Measurements from ENCODE around the gene RSKR.
"Not testable (repeated sequence)": the region's sequence is repeated elsewhere in the genome, so short reads cannot be mapped to it uniquely, and the experiment has no call there.

Gene RSKR

DNA sequence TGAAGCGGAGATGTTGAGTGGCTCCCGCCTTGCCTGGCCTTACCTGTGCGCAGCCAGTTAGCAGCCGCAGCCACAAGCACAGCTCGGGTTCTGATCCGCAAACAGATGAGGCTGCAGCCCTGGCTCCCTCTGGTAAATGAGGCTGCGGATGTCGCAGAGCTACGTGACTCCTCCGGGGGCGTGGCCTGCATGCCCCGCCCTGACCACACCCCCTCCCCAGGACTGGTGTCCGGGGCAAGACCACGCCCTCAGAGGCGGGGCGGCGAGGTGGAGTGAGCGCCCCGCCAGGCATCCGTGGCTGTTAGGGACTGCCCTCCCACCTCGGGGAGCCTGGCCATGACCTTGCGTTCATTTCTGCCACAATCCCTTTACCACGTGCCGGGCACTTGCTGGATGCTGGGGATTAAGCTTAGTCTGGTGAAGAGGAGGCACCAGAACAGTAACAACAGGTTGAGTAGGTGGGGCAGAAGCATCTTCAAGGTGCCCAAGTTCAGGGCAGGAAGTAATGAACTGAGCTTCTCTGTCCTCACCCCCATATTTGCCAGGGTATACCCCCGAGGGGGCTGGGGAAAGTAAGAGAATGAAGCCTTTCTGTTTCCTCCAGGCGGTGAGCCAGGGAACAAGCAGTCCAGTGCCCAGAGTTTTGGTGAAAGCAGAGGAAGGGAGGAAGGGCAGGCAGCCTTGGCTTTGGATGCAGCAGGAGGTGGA, 37.1 kb downstream of the RSKR start, which contains the start of gene ALDOC:
TSS of gene ALDOC (minus strand) at position 138 of the 708 bp plus-strand sequence. CDS start 1,363 bp downstream, outside the sequence.
- peak; percentile 63 for DNase-seq

DNA sequence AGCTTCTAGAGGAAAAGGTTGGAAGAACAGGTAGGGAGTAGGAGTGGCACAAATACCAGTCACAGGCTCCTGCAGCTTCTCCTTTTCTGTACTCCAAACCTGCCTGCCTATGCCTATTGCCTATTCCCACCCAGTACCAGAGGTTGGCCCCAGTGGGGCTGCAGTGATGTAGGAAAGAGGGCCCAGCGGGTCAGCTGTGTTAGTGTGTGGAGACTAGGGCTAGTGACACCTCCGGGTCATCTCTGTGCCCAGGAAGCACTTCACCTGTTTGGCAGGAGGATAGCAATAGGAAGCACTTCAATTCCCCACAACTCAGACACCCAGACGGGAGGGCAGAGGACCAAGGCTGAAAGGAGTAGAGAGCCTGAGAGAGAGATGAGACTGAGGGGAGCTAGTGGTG, 38.0 kb downstream of the RSKR start:
- DNase-seq, result not testable (repeated sequence)

DNA sequence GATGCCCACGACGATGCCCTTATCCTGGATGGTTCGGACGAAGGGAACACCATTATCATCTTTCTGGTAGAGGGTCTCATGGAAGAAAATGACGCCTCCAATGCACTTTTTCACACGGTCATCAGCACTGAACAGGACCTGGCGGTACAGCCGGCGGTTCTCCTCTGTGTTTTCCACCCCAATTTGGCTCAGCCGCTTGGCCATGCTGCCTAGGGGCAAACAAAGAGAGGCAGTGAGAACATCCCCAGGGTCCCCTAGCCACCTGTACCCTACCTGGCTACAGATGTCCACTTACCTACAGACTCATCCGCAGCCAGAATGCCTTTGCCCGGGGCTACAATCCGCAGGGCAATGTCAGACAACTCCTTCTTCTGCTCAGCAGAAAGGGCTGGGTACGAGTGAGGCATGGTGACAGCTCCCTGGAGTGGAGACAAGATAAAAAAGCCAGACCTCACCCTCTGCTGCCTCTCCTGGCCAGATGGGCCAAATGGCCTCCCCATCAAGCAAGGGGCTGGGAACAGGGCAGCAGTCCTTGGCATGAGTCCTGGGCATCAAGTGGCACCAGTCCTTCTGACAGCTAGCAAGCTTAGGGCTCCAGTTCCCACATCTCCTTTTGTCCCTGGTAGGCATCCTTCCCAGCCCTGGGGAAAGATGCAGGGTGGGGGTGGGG, 38.7 kb downstream of the RSKR start:
- DNase-seq, result no peak

DNA sequence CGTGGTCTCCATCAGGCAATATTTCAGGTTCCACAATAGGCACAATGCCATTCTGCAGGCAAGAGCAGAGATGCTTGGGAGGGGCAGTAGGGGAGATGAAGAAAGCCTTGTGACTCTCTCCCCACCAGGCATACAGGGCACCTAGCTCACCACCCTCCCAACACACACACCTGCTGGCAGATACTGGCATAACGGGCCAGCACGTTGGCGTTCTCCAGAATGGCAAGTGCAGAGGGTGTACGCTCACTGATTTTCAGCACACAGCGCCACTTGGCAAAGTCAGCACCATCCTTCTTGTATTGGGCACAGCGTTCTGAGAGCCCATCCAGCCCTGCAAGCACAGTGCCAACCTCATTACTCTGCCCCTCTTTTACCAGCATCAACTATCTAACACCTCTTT, 39.5 kb downstream of the RSKR start:
- no peak for DNase-seq

DNA sequence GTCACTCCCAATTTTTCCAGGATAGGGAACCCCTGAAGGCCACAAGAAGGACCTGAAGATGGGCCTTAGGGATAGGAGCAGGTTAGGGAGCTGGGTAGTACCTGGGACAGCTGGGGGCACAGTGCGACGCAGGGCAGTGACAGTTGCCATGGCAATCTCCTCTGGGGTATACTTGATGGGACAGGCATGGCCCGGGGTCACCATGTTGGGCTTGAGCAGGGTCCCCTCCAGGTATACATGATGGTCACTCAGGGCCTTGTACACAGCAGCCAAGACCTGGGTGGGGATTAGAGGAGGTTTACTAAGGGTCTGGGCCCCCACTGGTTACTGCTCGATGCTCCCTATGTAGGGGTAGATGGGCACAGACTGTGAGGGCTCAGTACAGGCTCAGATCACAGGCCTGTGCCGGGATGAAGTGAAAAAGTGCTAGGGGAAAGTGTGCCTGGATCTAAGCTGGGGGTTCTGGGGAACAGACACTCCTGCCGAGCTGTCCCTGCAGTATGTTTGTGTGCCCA, 40.0 kb downstream of the RSKR start:
- DNase-seq, result no peak

DNA sequence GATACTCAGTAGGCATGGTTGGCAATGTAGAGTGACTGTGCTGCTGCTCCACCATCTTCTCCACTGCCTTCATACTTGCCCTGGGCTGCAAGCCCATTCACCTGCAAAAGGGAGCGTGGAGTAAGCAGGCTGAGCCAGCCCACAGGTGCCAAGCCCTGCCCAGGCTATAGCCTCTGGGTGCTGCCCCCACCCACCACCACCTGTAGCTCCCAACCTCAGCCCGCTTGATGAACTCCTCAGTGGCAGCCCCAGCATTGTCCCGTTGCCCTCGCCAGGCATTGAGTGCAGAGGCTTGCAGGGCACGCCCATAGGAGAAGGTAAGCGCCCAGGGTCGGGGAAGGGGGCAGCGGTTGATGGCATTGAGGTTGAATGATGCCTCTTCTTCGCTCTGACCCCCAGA, 40.5 kb downstream of the RSKR start:
- DNase-seq, result no peak

DNA sequence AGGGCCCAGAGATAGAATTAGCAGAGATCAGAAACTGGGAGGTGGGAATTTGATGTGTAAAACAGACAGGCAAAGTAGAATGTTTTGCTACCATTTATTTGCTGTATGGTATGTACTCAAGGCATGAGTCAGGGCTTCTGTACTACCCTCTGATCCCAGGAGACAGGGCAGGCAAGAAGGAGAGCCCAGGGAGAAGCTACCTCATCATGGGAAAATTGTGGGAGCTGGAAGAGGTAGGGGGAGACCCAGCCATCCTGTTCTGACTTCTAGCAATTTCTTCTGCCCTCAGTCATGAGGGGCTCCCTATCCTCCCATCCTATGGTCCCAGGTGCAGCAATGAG, 41.0 kb downstream of the RSKR start:
- no peak for DNase-seq

DNA sequence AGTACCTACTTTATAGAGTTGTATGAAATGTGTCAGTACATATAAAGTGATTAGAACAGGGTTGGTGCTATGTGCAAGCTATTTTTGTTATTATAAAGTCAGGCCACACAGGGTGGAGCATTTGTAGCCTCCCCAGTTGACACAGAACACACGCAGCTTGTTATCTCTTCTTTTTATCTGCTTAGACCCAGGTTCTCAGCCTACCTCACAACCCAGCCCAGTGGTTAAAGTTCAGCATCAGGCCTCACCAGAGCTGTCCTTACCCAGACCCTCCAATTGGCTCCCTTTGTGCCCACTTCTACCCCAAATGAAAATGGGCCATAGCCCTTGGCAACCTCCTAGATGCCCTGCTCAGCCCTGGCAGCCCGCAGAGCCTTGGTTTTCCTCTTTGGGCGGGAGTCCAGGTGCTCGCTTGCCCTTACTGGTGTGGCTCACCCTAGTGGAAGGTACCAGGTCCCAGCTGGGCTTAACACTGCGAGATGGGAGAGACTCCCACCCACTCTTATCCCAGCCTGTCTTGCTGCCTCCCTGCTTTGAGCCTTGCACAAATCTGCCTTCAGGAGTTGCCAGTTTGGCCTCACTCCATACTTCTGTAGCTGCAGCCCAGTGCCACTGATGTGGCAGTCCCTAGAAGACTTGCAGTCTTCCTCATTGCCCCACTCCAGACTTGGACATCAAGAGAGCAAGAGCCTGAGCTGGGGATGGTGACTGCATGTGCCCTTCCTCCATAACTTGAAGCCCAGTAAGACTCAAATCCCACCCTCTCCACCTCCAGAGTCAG, 41.5 kb downstream of the RSKR start:
- DNase-seq, result no peak

DNA sequence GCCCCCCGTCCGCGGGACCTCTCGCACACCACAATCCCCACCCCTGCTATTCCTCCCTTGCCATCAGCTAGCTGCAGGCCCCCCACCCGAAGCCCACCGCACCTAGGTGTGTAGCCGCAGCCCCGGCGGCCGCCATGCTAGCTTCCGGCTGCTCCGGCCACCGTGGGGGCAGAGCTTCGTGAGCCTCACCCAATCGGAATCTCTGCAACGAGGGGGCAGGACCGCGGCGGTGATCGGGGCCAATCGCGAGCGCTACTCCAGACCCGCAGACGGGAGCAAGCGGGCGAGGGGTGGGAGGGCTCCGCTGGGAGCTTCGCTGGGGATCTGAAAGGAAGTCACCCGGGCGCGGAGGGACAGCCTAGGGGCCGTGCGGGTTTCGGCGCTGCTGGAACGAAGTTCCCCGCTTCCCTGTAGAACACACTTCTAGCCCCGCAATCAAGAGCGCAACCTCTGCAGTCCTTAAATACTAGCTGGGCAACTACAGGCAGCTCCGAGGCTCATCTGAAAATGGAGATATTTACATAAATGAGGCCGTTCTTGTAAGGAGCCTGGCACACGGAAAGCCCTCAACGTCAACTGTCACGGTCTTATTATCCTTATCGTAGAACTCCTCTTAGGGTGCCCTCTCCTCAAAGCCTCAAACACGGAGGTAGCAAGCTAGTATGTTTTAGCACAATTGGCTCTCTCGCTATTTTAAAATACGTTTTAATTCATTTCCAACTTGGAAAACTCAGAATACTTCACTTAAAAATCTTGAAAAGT, 42.4 kb downstream of the RSKR start, which contains the start of gene PIGS:
TSS of gene PIGS (minus strand) at position 164 of the 762 bp plus-strand sequence. CDS start at position 136, 28 bp downstream.
- peak; percentile 93 for DNase-seq

DNA sequence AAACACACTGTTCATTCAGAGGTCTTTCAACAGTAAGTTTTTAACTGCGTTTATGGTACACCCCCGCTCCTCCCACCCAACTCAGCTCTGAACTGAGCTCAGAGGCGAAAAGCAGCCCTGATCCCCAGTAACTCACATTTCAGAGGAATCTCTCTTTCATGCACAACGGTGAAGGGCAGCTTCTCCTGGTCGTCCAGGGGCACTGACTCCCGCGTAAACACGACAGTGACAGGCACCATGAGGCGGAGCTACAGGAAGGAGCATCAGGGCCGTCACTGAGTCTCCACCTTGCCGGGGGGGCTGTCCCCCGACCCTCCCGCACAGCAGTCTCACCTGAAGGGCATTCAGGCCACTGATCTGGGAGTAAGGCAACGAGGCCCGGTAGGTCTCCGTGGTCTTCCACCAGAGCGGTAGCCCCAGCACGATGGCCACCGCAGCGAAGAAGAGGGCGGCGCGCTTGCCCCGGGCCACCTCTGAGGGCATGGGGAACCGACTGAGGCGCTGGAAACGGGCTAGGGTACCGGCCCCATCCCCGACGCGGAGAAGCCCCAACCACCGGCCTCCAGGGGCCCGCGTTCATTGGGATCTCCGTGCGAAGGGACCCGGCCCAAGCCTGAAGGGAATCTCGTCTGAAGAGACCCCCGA, 43.1 kb downstream of the RSKR start:
- DNase-seq, result peak; percentile 46

DNA sequence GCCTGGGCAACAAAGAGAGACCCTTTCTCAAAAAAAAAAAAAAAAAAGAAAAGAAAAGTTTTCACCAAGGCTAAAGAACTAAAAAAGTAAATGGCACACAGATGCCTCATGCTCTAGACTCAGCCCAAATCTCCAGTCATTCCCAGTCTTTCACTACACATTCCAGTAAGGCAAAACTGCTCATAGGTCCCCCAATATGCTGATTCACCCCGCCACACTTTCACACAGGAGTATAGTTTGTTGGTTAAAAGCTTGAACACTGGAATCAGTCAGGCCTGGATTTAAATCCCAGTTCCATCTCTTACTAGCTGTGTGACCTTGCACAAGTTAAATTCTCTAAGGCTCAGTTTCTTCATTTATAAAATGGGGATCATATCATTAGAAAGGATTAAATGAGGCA, 44.5 kb downstream of the RSKR start:
- DNase-seq, result no peak

DNA sequence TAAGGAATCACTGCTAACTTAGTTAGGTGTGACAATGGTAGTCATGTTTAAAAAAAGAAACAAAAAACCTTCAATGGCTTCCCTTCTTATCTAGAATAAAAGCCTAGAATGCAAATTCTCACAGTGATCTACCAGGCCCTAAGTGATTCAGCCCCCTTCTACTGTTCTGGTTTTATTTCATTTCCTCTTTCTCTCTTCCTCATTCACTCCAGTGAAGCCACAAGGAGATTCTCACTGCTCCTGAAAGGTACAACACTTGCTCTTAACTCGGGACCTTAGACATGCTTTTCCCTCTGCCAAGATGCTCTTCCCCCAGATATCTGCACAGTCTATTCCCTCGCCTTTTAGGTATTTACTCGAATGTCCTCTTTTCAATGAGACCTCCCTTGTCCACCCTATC, 46.4 kb downstream of the RSKR start:
- no peak for DNase-seq

DNA sequence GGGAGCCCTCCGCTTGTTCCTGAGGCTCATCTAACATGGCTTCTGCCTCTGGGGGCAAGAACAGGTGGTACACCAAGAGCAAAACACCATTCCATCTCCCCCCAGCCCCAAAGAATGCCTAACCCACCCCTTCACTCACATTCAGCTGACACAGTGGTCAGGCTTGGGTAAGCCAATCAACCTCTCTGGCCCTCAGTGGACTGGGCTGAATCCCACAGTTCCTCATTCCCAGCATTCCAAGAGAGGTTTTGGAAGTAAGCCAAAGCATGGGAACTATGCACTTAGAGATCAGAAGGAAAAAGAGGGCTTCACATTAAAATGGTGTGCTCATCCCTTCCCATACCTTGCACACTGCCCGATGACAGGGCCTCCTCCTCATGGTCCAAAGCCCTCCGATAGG, 50.5 kb downstream of the RSKR start:
- no peak for DNase-seq

All from NCI-H2171 treated with DMSO at 0.1 percent for 48 hours (cell line).